H9 (cell line): Measurements from ENCODE around the gene MICALL2. TPM values are rescaled to one million over a fixed set of nuclear protein-coding genes. Genes with fewer than 3 reads are reported as not detected.

Experiments used
- DNase-seq: peaks from one replicate; pipeline ENCODE4 v3.0.0-alpha.2; 2017
- H2AFZ ChIP-seq: one replicate; pipeline ENCODE4 v1.6.1; 2013; ENCODE audit warnings: mild to moderate bottlenecking, low read length, control low read depth, moderate library complexity
- H2AK5ac ChIP-seq: 2 replicates; pipeline ENCODE4 v1.6.1; 2013; ENCODE audit warnings: low read length, control low read depth, mixed read lengths; ENCODE audit not compliant: insufficient read length
- H2BK120ac ChIP-seq: one replicate; pipeline ENCODE4 v1.6.1; 2013; ENCODE audit warnings: low read depth, mild to moderate bottlenecking, low read length, control low read depth, inconsistent platforms; ENCODE audit not compliant: poor library complexity, severe bottlenecking
- H2BK12ac ChIP-seq: 2 replicates; pipeline ENCODE4 v1.6.1; 2013; ENCODE audit warnings: low read length, control low read depth, mixed read lengths, low read depth; ENCODE audit not compliant: insufficient read length
- H2BK15ac ChIP-seq: 2 replicates; pipeline ENCODE4 v1.6.1; 2013; ENCODE audit warnings: low read depth, low read length, control low read depth
- H2BK20ac ChIP-seq: one replicate; pipeline ENCODE4 v1.6.1; 2013; ENCODE audit warnings: low read depth, mild to moderate bottlenecking, low read length, control low read depth, inconsistent platforms; ENCODE audit not compliant: poor library complexity, severe bottlenecking
- H2BK5ac ChIP-seq: 2 replicates; pipeline ENCODE4 v1.6.1; 2013; ENCODE audit warnings: low read length, control low read depth, mixed read lengths; ENCODE audit not compliant: insufficient read length
- H3K14ac ChIP-seq: 2 replicates; pipeline ENCODE4 v1.6.1; 2013; ENCODE audit warnings: low read length, control low read depth; ENCODE audit not compliant: insufficient read depth
- H3K18ac ChIP-seq: 2 replicates; pipeline ENCODE4 v1.6.1; 2013; ENCODE audit warnings: low read depth, mild to moderate bottlenecking, mixed read lengths, low read length, control low read depth; ENCODE audit not compliant: insufficient read length
- H3K23ac ChIP-seq: 2 replicates; pipeline ENCODE4 v1.6.1; 2013; ENCODE audit warnings: low read length, control low read depth, mixed read lengths, low read depth; ENCODE audit not compliant: insufficient read length
- H3K23me2 ChIP-seq: 2 replicates; pipeline ENCODE4 v1.6.1; 2013; ENCODE audit warnings: low read depth, mild to moderate bottlenecking, mixed read lengths, low read length, control low read depth; ENCODE audit not compliant: insufficient read length, poor library complexity, severe bottlenecking
- H3K27ac ChIP-seq: 2 replicates; pipeline ENCODE4 v1.5.1; 2013; ENCODE audit warnings: low read length, control low read depth, mixed read lengths, low read depth; ENCODE audit not compliant: insufficient read length
- H3K27me3 ChIP-seq: 2 replicates; pipeline ENCODE4 v1.6.1; 2013; ENCODE audit warnings: low read length, control low read depth, inconsistent platforms; ENCODE audit not compliant: insufficient read depth
- H3K4ac ChIP-seq: 2 replicates; pipeline ENCODE4 v1.6.1; 2013; ENCODE audit warnings: low read depth, mild to moderate bottlenecking, control low read depth, inconsistent platforms, low read length, moderate library complexity
- H3K4me1 ChIP-seq: 2 replicates; pipeline ENCODE4 v1.6.1; 2013; ENCODE audit warnings: low read length, control low read depth, inconsistent platforms; ENCODE audit not compliant: insufficient read depth
- H3K4me2 ChIP-seq: 2 replicates; pipeline ENCODE4 v1.6.1; 2013; ENCODE audit warnings: low read length, control low read depth, mixed read lengths; ENCODE audit not compliant: insufficient read length, insufficient read depth
- H3K56ac ChIP-seq: 2 replicates; pipeline ENCODE4 v1.6.1; 2013; ENCODE audit warnings: low read depth, mild to moderate bottlenecking, mixed read lengths, low read length, control low read depth; ENCODE audit not compliant: insufficient read length
- H3K79me1 ChIP-seq: 2 replicates; pipeline ENCODE4 v1.6.1; 2013; ENCODE audit warnings: low read depth, mild to moderate bottlenecking, moderate library complexity, low read length, control low read depth, inconsistent platforms; ENCODE audit not compliant: insufficient read depth, poor library complexity, severe bottlenecking
- H3K79me2 ChIP-seq: 2 replicates; pipeline ENCODE4 v1.6.1; 2013; ENCODE audit warnings: low read length, control low read depth, inconsistent platforms; ENCODE audit not compliant: insufficient read depth
- H3K9ac ChIP-seq: 2 replicates; pipeline ENCODE4 v1.6.1; 2013; ENCODE audit warnings: low read length, control low read depth, mixed read lengths; ENCODE audit not compliant: insufficient read length; ENCODE audit errors: extremely low read depth
- H3K9me3 ChIP-seq: one replicate; pipeline ENCODE4 v1.6.1; 2013; ENCODE audit warnings: low read depth, low read length, inconsistent platforms; ENCODE audit not compliant: control insufficient read depth
- H3T11ph ChIP-seq: one replicate; pipeline ENCODE4 v1.6.1; 2013; ENCODE audit warnings: mild to moderate bottlenecking, low read length, control low read depth, inconsistent platforms
- H4K20me1 ChIP-seq: one replicate; pipeline ENCODE4 v1.6.1; 2013; ENCODE audit not compliant: control insufficient read depth, insufficient read length, insufficient read depth
- H4K5ac ChIP-seq: 2 replicates; pipeline ENCODE4 v1.6.1; 2013; ENCODE audit warnings: low read depth, mild to moderate bottlenecking, mixed read lengths, low read length, control low read depth; ENCODE audit not compliant: insufficient read length
- H4K8ac ChIP-seq: replicated peaks from 2 replicates; pipeline ENCODE4 v1.6.1; 2013; ENCODE audit warnings: low read length, control low read depth, mixed read lengths, low read depth; ENCODE audit not compliant: insufficient read length
- H4K91ac ChIP-seq: 2 replicates; pipeline ENCODE4 v1.6.1; 2013; ENCODE audit warnings: low read depth, mild to moderate bottlenecking, moderate library complexity, mixed read lengths, low read length, control low read depth; ENCODE audit not compliant: insufficient read length
- H3K27ac Mint-ChIP-seq, 3 experiments: 2 replicates in 2 of 3; 3 replicates in 1 of 3; pipeline ENCODE4 v1.8.0; 2020 to 2021; ENCODE audit warnings: mixed read lengths in 3 of 3, mild to moderate bottlenecking in 1 of 3, moderate library complexity in 1 of 3
- H3K27me3 Mint-ChIP-seq: 2 replicates; pipeline ENCODE4 v1.8.0; 2021; ENCODE audit warnings: low read depth, mild to moderate bottlenecking, moderate library complexity, mixed read lengths
- H3K36me3 Mint-ChIP-seq, 3 experiments: 2 replicates in 2 of 3; 3 replicates in 1 of 3; pipeline ENCODE4 v1.8.0; 2020 to 2021; ENCODE audit warnings: low read depth in 3 of 3, mixed read lengths in 3 of 3; ENCODE audit not compliant: insufficient read depth in 1 of 3
- H3K4me1 Mint-ChIP-seq, 2 experiments: 2 replicates each; pipeline ENCODE4 v1.8.0; 2020; ENCODE audit warnings: mixed read lengths in 2 of 2
- H3K4me3 Mint-ChIP-seq, 2 experiments: 2 replicates in 1 of 2; 3 replicates in 1 of 2; pipeline ENCODE4 v1.8.0; 2020 to 2021; ENCODE audit warnings: mild to moderate bottlenecking in 2 of 2, mixed read lengths in 2 of 2, moderate library complexity in 1 of 2
- H3K9me3 Mint-ChIP-seq, 2 experiments: 2 replicates in 1 of 2; 3 replicates in 1 of 2; pipeline ENCODE4 v1.8.0; 2020; ENCODE audit warnings: mild to moderate bottlenecking in 2 of 2, mixed read lengths in 2 of 2, moderate library complexity in 1 of 2
- CTCF ChIP-seq: fragments of 200-600 bp; sonication (generic); conservative IDR thresholded peaks from 3 replicates; pipeline ENCODE4 v1.8.0; 2021; ENCODE audit warnings: antibody characterized with exemption, mild to moderate bottlenecking
- WGBS: extraction: QIAGEN DNeasy Blood & Tissue Kit; methylation state at CpG from one replicate; pipeline ENCODE4 v1.1.7; 2013; ENCODE audit warnings: missing lambda C conversion rate, low lambda C conversion rate, mixed read lengths; ENCODE audit not compliant: insufficient read length; ENCODE audit errors: extremely low coverage; 5-methylcytosine and 5-hydroxymethylcytosine counted together
- total RNA-seq: library from RNA; stranded (reverse); gene quantifications from 2 replicates; pipeline ENCODE4 v1.2.1, GENCODE V29; 2021

The MICALL2 gene
- total RNA-seq, 1 experiment from 2014 or later, result 7.1 TPM

GRCh38 chr7:1490837-1491236 is 31.6 kb upstream of the MICALL2 start:
- no peak for DNase-seq
- Mint-ChIP-seq H3K27me3 (no peaks in the 10 kb centered on the region), H3K36me3 (peaks cover 21 to 64% (median 62%) of the 10 kb centered on the region in 3 experiments; a peak in 6 of 7 replicates), H3K4me3 (no peak overlapping the region), H3K9me3 (no peaks in the 10 kb centered on the region), H3K4me1 (no peaks in the 10 kb centered on the region), H3K27ac (no peak overlapping the region)
- Histone ChIP-seq H3K9ac (no peak overlapping the region), H4K91ac (no peak overlapping the region), H3K27me3 (no peaks in the 10 kb centered on the region), H3K27ac (no peak overlapping the region), H3K56ac (no peak overlapping the region), H3K23me2 (no peaks in the 10 kb centered on the region), H4K8ac (no peak overlapping the region), H3K18ac (no peak overlapping the region), H2BK120ac (no peak overlapping the region), H3K79me2 (no peaks in the 10 kb centered on the region), H3T11ph (no peak overlapping the region), H3K79me1 (no peaks in the 10 kb centered on the region), H3K23ac (no peak overlapping the region), H3K4ac (no peak overlapping the region), H2AK5ac (no peak overlapping the region), H2AFZ (no peak overlapping the region), H2BK12ac (no peak overlapping the region), H4K5ac (no peak overlapping the region), H3K9me3 (no peaks in the 10 kb centered on the region), H3K4me2 (no peak overlapping the region), H2BK15ac (no peak overlapping the region), H2BK20ac (no peak overlapping the region), H4K20me1 (peaks cover 3% of the 10 kb centered on the region), H3K4me1 (no peaks in the 10 kb centered on the region), H3K14ac (no peak overlapping the region), H2BK5ac (no peak overlapping the region)
- WGBS, result no CpG with 5 or more reads among the region's 19 CpGs
- TF ChIP-seq CTCF, result no peak
